ENCODE data around the gene PLCH2. TPM values are rescaled to one million over a fixed set of nuclear protein-coding genes. Genes with fewer than 3 reads are reported as not detected.

The PLCH2 gene
- total RNA-seq, 2 donors from 2014 or later, result 5.7 to 27.4 TPM

GRCh38 chr1:2494323-2494693 is 18.2 kb downstream of the PLCH2 start:
- Histone ChIP-seq H3K4me3 (no peak overlapping the region), H3K27me3 (no peaks in the 10 kb centered on the region), H3K36me3 (replicated peaks in 1 of 2; ENCODE audit: insufficient read depth in 1 of 2, low read depth in 2 of 2) (no peaks in the 10 kb centered on the region), H3K9me3 (no peaks in the 10 kb centered on the region), H3K27ac (no peak overlapping the region), H3K4me1 (no peaks in the 10 kb centered on the region)
- intact Hi-C loops (cut with DNase I), result no loop called here
- TF ChIP-seq POLR2A (IDR thresholded peaks at IDR 0.05) (no peak), CTCF (IDR thresholded peaks at IDR 0.05) (no peak)
- ATAC-seq (no peak), DNase-seq (no peak)
- 51 to 60% methylated on average over 17 to 19 of the region's 19 CpGs for WGBS, 2 donors

GRCh38 chr1:2495026-2495425 is 18.9 kb downstream of the PLCH2 start:
- ATAC-seq (no peak), DNase-seq (no peak)
- H3K4me3 ChIP-seq, result no peak overlapping the region
- no peaks in the 10 kb centered on the region for H3K36me3 ChIP-seq (replicated peaks in 1 of 2; ENCODE audit: insufficient read depth in 1 of 2, low read depth in 2 of 2)
- H3K9me3 ChIP-seq, result no peaks in the 10 kb centered on the region
- H3K4me1 ChIP-seq, result no peaks in the 10 kb centered on the region
- no peak for TF ChIP-seq CTCF (IDR thresholded peaks at IDR 0.05)
- TF ChIP-seq POLR2A (IDR thresholded peaks at IDR 0.05), result no peak
- H3K27ac ChIP-seq, result no peak overlapping the region
- 25 to 63% methylated on average over 4 to 10 of the region's 12 CpGs for WGBS, 2 donors
- intact Hi-C loops (cut with DNase I), result no loop called here
- H3K27me3 ChIP-seq, result no peaks in the 10 kb centered on the region

GRCh38 chr1:2495546-2495945 is 19.5 kb downstream of the PLCH2 start:
- intact Hi-C loops (cut with DNase I), result no loop called here
- ATAC-seq, result no peak
- Histone ChIP-seq H3K4me3 (no peak overlapping the region), H3K27me3 (no peaks in the 10 kb centered on the region), H3K9me3 (no peaks in the 10 kb centered on the region), H3K4me1 (no peaks in the 10 kb centered on the region), H3K27ac (no peak overlapping the region), H3K36me3 (replicated peaks in 1 of 2; ENCODE audit: insufficient read depth in 1 of 2, low read depth in 2 of 2) (no peaks in the 10 kb centered on the region)
- no peak for TF ChIP-seq POLR2A (IDR thresholded peaks at IDR 0.05)
- TF ChIP-seq CTCF (IDR thresholded peaks at IDR 0.05), result no peak
- 83 to 89% methylated on average over 2 to 12 of the region's 12 CpGs for WGBS, 2 donors
- no peak for DNase-seq

GRCh38 chr1:2496087-2496622 is 20.1 kb downstream of the PLCH2 start:
- intact Hi-C loops (cut with DNase I), result no loop called here
- WGBS, 2 donors, result 70 to 73% methylated on average over 21 to 28 of the region's 28 CpGs
- H3K4me1 ChIP-seq, result no peaks in the 10 kb centered on the region
- H3K27ac ChIP-seq, result no peak overlapping the region
- no peaks in the 10 kb centered on the region for H3K9me3 ChIP-seq
- H3K27me3 ChIP-seq, result no peaks in the 10 kb centered on the region
- DNase-seq, result no peak
- no peak overlapping the region for H3K4me3 ChIP-seq
- no peaks in the 10 kb centered on the region for H3K36me3 ChIP-seq (replicated peaks in 1 of 2; ENCODE audit: insufficient read depth in 1 of 2, low read depth in 2 of 2)
- no peak for ATAC-seq
- TF ChIP-seq POLR2A (IDR thresholded peaks at IDR 0.05) (no peak), CTCF (IDR thresholded peaks at IDR 0.05) (no peak)

GRCh38 chr1:2496746-2497145 is 20.7 kb downstream of the PLCH2 start:
- Histone ChIP-seq H3K4me1 (no peaks in the 10 kb centered on the region), H3K4me3 (no peak overlapping the region), H3K27ac (no peak overlapping the region), H3K27me3 (no peaks in the 10 kb centered on the region), H3K9me3 (no peaks in the 10 kb centered on the region), H3K36me3 (replicated peaks in 1 of 2; ENCODE audit: insufficient read depth in 1 of 2, low read depth in 2 of 2) (no peaks in the 10 kb centered on the region)
- 88 to 91% methylated on average over 5 to 19 of the region's 26 CpGs for WGBS, 2 donors
- intact Hi-C loops (cut with DNase I), result no loop called here
- DNase-seq, result no peak
- ATAC-seq, result no peak
- TF ChIP-seq POLR2A (IDR thresholded peaks at IDR 0.05) (no peak), CTCF (IDR thresholded peaks at IDR 0.05) (no peak)

Data from body of pancreas (tissue), 4 donors.